Activated CD8-positive, alpha-beta memory T cell treated with anti-CD3 and anti-CD28 coated beads, Interleukin-2, amount 10 ng/mL, durations not matched to agents 7 days and 5 days (primary cell): Measurements from ENCODE around the gene CHD9. TPM values are rescaled to one million over a fixed set of nuclear protein-coding genes. Genes with fewer than 3 reads are reported as not detected.

Experiments
- total RNA-seq, 2 experiments: library from RNA; stranded (reverse); gene quantifications; one replicate each; pipeline ENCODE4 v1.2.3, GENCODE V29; 2021

Gene CHD9
- total RNA-seq, 2 experiments from 2014 or later = 23.7 to 32.7 TPM

Other genes starting within 250 kb of the CHD9 start
- gene CHD9NB, start 2.1 kb upstream of the CHD9 start, total RNA-seq = under 1 TPM; 0.52 to 0.79 TPM